Stimulated activated CD8-positive, alpha-beta memory T cell treated with anti-CD3 and anti-CD28 coated beads, Interleukin-4, amount 100 ng/mL, for 1 hour (primary cell): ENCODE data around the gene PDE1A.

Source experiments
- DNase-seq, 2 donors: peaks; one replicate each; pipeline ENCODE4 v3.0.0-alpha.2; 2020; ENCODE audit warnings: low read depth in 2 of 2, low spot score in 1 of 2

Gene PDE1A

GRCh38 chr2:182426918-182427240 lies at the start of gene PDE1A:
PDE1A (minus strand) TSS chr2:182427036.
- DNase-seq, result no peak

GRCh38 chr2:182473635-182474034 lies 46.8 kb upstream of the PDE1A start:
- DNase-seq, result no peak

GRCh38 chr2:182463760-182464159 lies 36.9 kb upstream of the PDE1A start:
- no peak for DNase-seq

GRCh38 chr2:182456784-182457183 lies 29.9 kb upstream of the PDE1A start:
- DNase-seq, result no peak

GRCh38 chr2:182452456-182452990 lies 25.7 kb upstream of the PDE1A start:
- no peak for DNase-seq

GRCh38 chr2:182448371-182448770 lies 21.5 kb upstream of the PDE1A start:
- DNase-seq, result no peak

GRCh38 chr2:182447863-182448262 lies 21.0 kb upstream of the PDE1A start:
- no peak for DNase-seq

GRCh38 chr2:182447163-182447562 lies 20.3 kb upstream of the PDE1A start:
- DNase-seq, result no peak

GRCh38 chr2:182446087-182446486 lies 19.3 kb upstream of the PDE1A start:
- DNase-seq, result no peak

- no peak for DNase-seq
Measured at GRCh38 chr2:182445391-182445965, 18.6 kb upstream of the PDE1A start.

GRCh38 chr2:182444806-182445205 lies 18.0 kb upstream of the PDE1A start:
- DNase-seq, result no peak

- no peak for DNase-seq
Measured at GRCh38 chr2:182444170-182444569, 17.3 kb upstream of the PDE1A start.

- no peak for DNase-seq
Measured at GRCh38 chr2:182436252-182436651, 9.4 kb upstream of the PDE1A start.

- DNase-seq, result no peak
Measured at GRCh38 chr2:182435754-182436153, 8.9 kb upstream of the PDE1A start.

GRCh38 chr2:182432051-182432450 lies 5.2 kb upstream of the PDE1A start:
- DNase-seq, result no peak

GRCh38 chr2:182428476-182428875 lies 1.6 kb upstream of the PDE1A start:
- no peak for DNase-seq

GRCh38 chr2:182426082-182426917 lies 536 bp downstream of the PDE1A start:
- no peak for DNase-seq

GRCh38 chr2:182422864-182423263 lies 4.0 kb downstream of the PDE1A start:
- no peak for DNase-seq

GRCh38 chr2:182420669-182421068 lies 6.2 kb downstream of the PDE1A start:
- DNase-seq, result no peak

GRCh38 chr2:182416861-182417260 lies 10.0 kb downstream of the PDE1A start:
- no peak for DNase-seq

GRCh38 chr2:182416191-182416590 lies 10.6 kb downstream of the PDE1A start:
- no peak for DNase-seq

- DNase-seq, result no peak
Measured at GRCh38 chr2:182415771-182416170, 11.1 kb downstream of the PDE1A start.

GRCh38 chr2:182412858-182413257 lies 14.0 kb downstream of the PDE1A start:
- DNase-seq, result no peak
